Stimulated activated naive CD8-positive, alpha-beta T cell treated with anti-CD3 and anti-CD28 coated beads, Interleukin-15, Interleukin-2, amounts not matched to agents 100 U/mL and 50 U/mL, for 24 hours (primary cell): Measurements from ENCODE around the gene NR6A1.

Experiments
- ATAC-seq: fragments of 150-1000 bp; cut with Tn5 transposase; one replicate; pipeline ENCODE4 v1.10.0; 2021
- DNase-seq: peaks from one replicate; pipeline ENCODE4 v3.0.0; 2021

NR6A1 gene

GRCh38 chr9:124795881-124796431 lies 24.8 kb upstream of the NR6A1 start:
- no peak for DNase-seq
- no peak for ATAC-seq

- no peak for ATAC-seq
- no peak for DNase-seq
Observed at GRCh38 chr9:124794902-124795491, 23.9 kb upstream of the NR6A1 start.

- DNase-seq: no peak
- ATAC-seq: no peak
Observed at GRCh38 chr9:124793015-124793541, 22.0 kb upstream of the NR6A1 start.

DNA sequence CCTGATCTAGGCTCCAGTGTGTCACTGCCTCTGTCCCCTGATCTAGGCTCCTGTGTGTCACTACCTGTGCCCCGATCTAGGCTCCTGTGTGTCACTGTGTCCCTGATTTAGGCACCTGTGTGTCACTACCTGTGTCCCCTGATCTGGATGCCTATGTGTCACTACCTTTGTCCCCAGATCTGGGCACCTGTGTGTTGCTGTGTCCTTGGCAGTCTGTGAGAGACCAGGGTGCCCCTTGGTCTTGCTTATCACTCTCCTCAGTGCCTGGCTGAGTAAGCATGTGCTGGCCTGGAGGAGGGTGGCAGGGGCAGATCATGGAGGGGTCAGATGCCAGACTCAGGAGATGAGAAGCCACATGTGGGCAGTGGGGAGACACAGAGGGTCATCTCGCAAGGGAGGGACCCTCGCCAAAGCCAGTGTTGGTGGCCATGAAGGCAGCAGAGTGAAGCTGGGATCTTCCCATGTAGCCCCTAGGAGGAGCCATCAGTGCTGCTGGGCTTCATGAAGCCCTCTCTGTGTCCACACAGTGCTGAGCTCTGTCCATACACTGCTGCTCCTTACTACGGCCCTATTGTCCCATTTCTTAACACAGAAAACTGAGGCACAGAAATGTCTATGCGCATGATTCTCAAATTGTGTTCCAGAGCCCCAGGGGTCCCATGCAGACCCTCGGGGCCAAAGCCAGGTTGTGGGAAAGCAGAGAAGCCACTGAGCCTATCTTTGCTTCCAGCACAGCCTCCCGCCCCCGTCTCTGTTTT lies 21.3 kb upstream of the NR6A1 start:
- ATAC-seq (no peak), DNase-seq (no peak)

DNA sequence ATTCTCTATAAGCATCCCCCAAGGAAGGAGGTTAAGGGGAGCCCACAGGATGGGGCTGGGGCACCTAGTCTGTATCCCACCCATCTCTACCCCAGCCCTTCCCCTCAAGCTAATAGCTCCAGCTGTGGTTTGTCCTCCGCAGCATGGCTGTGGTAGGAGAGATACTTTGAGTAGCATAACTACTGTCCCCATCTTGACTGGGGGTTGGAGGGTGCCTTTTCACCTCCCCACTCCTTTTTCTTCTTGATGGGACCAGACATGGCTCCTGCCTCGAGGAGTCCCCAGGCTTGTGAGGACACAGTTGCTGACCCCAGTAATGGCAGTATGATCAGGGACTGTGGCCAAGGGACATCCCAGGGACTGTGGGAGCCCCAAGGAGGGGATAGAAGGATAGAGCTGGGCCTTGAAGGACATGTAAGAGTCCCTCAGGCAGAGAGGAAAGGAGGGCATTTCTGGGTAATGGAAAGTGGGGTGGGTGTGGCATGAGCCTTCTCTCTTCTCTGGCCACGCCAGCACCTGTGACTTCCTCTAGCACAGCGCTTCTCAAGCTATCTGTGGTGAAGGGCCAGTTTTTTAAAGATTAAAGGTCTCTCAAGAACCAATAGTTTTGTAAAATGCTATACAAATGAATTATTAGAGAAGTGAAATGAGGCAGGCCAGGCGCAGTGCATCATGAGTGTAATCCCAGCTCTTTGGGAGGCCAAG lies 19.8 kb upstream of the NR6A1 start:
- no peak for ATAC-seq
- DNase-seq: no peak

GRCh38 chr9:124790301-124790700 lies 19.2 kb upstream of the NR6A1 start:
- no peak for DNase-seq
- no peak for ATAC-seq

DNA sequence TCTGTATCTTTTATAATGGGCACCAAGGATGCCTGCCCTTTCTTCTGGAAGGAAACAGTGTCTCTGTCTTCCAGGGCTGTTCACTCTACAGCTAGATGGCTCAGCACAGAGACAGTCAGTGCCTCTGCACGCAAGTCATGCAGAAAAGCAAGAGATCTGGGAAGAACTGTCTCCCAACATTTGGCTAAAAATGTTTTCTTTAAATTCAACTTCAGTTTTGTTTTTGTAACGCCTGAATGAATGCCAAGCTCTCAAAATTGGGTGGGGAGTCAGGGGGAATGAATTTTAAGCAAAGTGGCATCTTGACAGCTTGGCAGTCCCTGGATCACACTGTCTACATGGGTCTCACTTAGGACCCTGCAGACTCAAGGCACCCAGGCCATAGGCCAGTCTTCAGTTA lies 18.4 kb upstream of the NR6A1 start:
- DNase-seq: no peak
- ATAC-seq: no peak

- DNase-seq (no peak), ATAC-seq (no peak)
Observed at GRCh38 chr9:124788542-124789217, 17.6 kb upstream of the NR6A1 start.

DNA sequence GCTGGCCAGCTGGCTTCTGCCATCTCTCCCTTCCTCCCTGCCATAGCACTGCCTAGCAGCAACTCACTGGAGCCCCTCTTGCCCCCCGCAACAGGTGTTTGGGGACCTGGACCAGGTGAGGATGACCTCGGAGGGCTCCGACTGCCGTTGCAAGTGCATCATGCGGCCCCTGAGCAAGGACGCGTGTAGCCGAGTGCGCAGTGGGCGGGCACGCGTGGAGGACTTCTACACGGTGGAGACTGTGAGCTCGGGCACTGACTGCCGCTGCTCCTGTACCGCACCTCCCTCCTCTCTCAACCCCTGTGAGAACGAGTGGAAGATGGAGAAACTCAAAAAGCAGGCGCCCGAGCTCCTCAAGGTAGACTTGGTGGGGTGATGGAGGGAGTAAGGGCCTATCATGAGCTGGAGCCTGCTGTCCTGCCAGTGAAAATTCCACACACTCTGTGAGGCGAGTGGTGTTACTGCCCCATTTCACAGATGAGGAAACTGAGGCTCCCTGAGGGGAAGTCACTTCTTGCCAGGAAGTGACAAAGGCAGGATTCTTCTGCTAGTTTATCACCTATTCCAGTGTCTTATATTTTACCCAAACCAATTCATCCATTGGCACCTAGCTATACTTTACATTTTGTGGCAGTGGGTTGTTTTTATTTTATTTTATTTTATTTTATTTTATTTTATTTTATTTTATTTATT lies 15.9 kb upstream of the NR6A1 start:
- no peak for DNase-seq
- no peak for ATAC-seq

GRCh38 chr9:124784509-124784908 lies 13.4 kb upstream of the NR6A1 start:
- no peak for DNase-seq
- ATAC-seq: no peak

DNA sequence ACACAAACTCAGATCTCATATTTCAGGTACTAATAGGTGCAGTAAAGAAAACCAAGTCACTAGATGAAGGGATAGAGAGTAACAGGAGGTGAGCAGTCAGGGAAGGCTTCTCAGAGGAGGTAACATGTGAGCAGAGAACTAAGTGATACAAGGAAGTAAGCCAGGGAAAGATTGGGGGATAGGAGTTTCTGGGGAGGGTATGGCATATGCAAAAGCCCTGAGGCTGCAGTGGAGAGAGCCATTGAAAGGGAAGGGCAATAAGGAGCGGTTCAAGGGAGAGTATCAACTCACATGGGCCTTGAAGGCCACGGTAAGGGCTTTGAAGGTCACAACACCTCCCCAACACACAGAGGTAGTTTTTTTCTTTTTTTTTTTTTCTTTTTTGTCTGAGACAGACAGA lies 12.7 kb upstream of the NR6A1 start:
- ATAC-seq: no peak
- DNase-seq: no peak

- DNase-seq (no peak), ATAC-seq (no peak)
Observed at GRCh38 chr9:124782661-124783574, 11.8 kb upstream of the NR6A1 start.

DNA sequence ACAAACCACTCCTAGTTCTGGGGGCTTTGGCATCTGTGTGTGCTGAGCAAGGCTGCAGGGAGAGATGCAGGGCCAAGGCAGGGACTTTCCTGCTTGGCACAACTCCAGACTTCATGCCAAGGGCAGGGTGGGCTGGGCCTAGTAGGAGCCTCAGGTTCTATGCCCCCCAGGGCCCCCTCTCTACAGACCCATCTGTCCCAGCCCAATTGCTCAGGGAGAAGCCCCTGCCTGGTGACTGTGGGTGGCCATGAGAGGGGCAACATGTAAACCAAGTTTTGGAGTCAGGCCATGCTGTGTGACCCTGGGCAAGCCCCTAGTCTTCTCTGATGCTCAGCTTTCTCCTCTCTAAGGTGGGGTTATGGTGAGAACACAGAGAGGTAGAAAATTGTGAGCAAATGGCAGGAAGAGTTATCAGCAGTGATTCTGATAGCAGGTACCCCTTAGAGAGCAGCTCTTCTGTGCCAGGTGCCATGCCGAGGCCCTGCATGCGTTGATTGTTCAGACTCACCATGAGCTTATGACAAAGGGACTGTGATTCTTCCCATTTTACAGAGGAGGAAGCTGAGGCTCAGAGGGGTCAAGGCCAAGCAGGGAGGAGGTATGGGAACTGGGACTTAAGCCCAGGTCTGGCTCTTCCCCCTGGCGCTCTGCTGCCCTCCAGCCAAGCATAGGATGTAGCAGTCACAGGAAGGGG lies 11.0 kb upstream of the NR6A1 start:
- DNase-seq (no peak), ATAC-seq (no peak)

DNA sequence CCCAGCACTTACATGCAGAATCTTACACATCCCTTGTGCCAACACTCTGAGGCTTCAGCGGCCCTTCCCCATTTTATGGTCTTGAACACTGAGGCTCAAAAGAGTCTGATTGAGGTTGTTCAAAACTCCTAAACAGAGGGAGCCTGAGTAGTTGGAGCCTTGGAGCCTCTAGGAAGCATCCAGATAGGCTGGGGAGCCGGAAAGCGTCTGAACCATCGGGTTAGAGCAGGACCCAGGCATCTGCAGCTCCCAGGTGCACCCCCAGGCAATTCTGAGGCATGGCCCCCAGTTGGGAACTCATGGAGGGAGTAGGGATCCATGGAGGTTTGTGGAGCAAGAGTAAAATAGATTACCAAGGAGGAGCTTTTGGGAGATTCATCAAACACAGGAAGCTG lies 9.6 kb upstream of the NR6A1 start:
- ATAC-seq (no peak), DNase-seq (no peak)

GRCh38 chr9:124780060-124780756 lies 9.1 kb upstream of the NR6A1 start:
- ATAC-seq: no peak
- DNase-seq: no peak

DNA sequence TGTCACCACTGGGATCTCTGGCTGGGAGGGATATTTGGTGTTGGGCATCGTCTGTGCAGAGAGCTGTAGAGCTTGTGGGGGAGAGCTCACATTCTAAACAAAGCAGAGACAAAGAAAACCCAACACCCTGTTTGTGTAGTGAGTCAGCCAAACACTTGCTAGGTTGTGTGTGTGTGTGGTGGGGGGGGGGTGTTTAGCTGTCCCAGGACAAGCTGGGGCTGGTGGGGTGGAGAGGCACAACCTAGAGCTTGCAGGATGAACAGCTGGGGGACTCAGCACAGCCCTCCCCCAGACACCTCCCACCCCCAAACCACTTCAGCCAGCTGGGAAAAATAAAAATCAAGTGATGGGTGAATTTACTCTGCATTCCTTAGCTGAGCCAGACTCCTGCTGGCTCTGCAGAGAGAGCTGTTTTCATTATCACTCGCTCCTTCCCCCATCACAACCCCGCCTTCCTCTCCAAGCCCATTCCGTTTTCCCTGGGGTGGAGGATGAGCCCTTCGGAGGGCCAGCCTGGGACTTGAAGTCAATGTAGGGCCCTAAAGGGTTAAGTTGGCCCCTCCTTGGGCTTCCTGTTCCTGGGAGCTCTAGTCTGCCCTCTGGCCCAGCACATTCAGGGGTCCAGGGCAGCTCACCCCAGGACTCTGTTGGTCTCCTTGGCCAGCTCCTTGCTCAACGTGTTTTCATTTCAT lies 8.4 kb upstream of the NR6A1 start:
- no peak for ATAC-seq
- no peak for DNase-seq

GRCh38 chr9:124778575-124779367 lies 7.7 kb upstream of the NR6A1 start:
- DNase-seq (no peak), ATAC-seq (no peak)
